EL (cell line): Measurements from ENCODE around the gene CELA3B.
"Not testable (repeated sequence)": the region's sequence is repeated elsewhere in the genome, so short reads cannot be mapped to it uniquely, and the experiment has no call there.

Experiments
- DNase-seq: peaks from one replicate; pipeline ENCODE4 v3.0.0-alpha.2; 2016

The CELA3B gene

GRCh38 chr1:22018583-22019559 lies 42.0 kb downstream of the CELA3B start:
- peak; percentile 91 for DNase-seq

GRCh38 chr1:22021061-22021460 lies 44.2 kb downstream of the CELA3B start:
- DNase-seq, result no peak

- peak; percentile 86 for DNase-seq
These were observed 47.9 kb downstream of the CELA3B start for GRCh38 chr1:22024485-22025367.

- DNase-seq, result peak; percentile 89
These were observed 48.7 kb downstream of the CELA3B start for GRCh38 chr1:22025368-22026155.

GRCh38 chr1:22026924-22027289 lies 50.1 kb downstream of the CELA3B start:
- DNase-seq, result no peak

- DNase-seq, result no peak
These were observed 53.2 kb downstream of the CELA3B start for GRCh38 chr1:22030057-22030456.

GRCh38 chr1:22030473-22030872 lies 53.7 kb downstream of the CELA3B start:
- no peak for DNase-seq

- DNase-seq, result no peak
These were observed 54.6 kb downstream of the CELA3B start for GRCh38 chr1:22031214-22031962.

- not testable (repeated sequence) for DNase-seq
These were observed 58.0 kb downstream of the CELA3B start for GRCh38 chr1:22034834-22035233.

GRCh38 chr1:22037520-22037919 lies 60.7 kb downstream of the CELA3B start:
- no peak for DNase-seq

- no peak for DNase-seq
These were observed 61.2 kb downstream of the CELA3B start for GRCh38 chr1:22038036-22038435.
